ENCODE results near the gene ASB11. TPM values are rescaled to one million over a fixed set of nuclear protein-coding genes. Genes with fewer than 3 reads are reported as not detected.

Gene ASB11
- polyA plus RNA-seq, 1 donor (not counting 4 experiments of a cell fraction or from before 2014, with no cell fraction given): not detected

DNA sequence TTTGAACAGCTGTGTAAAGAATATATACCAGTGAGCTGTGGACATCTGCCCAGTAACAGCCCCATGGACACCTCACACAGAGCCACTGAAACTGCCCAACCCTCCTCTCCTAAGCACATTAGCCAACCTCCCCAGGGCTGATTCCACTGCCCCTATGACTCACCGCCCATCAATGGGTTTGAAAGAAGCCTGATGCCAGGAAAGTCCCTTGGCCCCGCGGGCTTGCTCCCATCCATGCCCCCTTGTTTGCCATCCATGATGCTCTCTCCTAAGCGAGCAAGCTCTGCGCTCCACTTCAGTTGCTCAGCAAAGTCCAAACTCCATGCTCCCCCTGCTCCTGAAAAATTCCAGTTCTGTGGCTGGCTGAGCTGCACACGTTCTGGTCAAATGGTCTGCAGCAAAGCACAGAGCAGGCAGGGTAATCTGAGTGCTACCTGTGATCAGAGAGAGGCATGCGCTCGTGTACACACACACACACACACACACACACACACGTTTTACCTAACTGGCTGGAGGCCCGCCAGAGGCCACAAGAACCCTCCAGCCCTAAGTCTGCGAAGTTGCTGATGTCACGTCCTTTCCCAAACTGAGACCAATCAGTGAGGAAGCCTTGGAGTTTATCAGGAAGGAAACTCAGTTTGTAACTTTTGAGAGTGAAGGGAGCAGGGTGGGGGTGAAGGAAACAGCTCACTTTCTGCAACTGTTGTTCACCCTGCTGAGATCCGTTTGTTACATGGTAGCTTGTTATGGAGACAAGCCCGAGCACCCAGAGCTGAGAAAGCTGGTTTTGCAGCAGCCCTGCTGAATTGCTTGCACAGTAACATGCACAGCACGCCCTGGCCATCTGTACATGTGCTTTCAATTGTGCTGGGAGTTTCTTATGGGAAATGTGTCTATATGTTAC lies 45.6 kb downstream of the ASB11 start, which contains the start of gene ASB9:
Gene ASB9 (minus strand): TSS at position 466 of the 904 bp plus-strand sequence. CDS start 209 bp downstream, at position 257.
- TF ChIP-seq, protein P1, sequence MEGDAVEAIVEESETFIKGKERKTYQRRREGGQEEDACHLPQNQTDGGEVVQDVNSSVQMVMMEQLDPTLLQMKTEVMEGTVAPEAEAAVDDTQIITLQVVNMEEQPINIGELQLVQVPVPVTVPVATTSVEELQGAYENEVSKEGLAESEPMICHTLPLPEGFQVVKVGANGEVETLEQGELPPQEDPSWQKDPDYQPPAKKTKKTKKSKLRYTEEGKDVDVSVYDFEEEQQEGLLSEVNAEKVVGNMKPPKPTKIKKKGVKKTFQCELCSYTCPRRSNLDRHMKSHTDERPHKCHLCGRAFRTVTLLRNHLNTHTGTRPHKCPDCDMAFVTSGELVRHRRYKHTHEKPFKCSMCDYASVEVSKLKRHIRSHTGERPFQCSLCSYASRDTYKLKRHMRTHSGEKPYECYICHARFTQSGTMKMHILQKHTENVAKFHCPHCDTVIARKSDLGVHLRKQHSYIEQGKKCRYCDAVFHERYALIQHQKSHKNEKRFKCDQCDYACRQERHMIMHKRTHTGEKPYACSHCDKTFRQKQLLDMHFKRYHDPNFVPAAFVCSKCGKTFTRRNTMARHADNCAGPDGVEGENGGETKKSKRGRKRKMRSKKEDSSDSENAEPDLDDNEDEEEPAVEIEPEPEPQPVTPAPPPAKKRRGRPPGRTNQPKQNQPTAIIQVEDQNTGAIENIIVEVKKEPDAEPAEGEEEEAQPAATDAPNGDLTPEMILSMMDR (optimal IDR thresholded peaks at IDR 0.05 in 1 of 3, IDR thresholded peaks at IDR 0.05 in 1 of 3, conservative IDR thresholded peaks at IDR 0.05 in 1 of 3; ENCODE audit: extremely low read depth in 1 of 3, insufficient read depth in 2 of 3, low read length in 3 of 3): no peak
- no peak for TF ChIP-seq EZH2 (IDR thresholded peaks at IDR 0.05; ENCODE audit: low read length)
- peak within 1 kb of the TSS; percentile 82 for H2AFZ ChIP-seq (ENCODE audit: control insufficient read depth, low read length)
- H3K27ac ChIP-seq (ENCODE audit: control insufficient read depth, insufficient read depth, low read length): peak within 1 kb of the TSS; percentile 70
- H3K9me3 ChIP-seq (ENCODE audit: control insufficient read depth, low read depth, low read length): no peaks in the 10 kb centered on the region
- DNase-seq (ENCODE audit: low read depth, low spot score): peak; percentile 72
- dilution Hi-C loops (cut with MboI; ENCODE audit: extremely low pct_ligation_motif_present, low sequenced_read_pairs): no loop called here
- peak within 1 kb of the TSS; percentile 58 for H3K9ac ChIP-seq (ENCODE audit: control insufficient read depth, extremely low read depth, insufficient read depth, low read length)
- H3K4me3 ChIP-seq (ENCODE audit: control insufficient read depth in 2 of 3, extremely low read depth in 1 of 3, insufficient read depth in 2 of 3, low read depth in 1 of 3, low read length in 3 of 3): peak within 1 kb of the TSS in 1 of 3 experiments; percentile 21
- H3K4me2 ChIP-seq (ENCODE audit: control insufficient read depth, extremely low read depth, insufficient read depth, low read depth, low read length): peak within 1 kb of the TSS; percentile 71
- H3K9me1 ChIP-seq (ENCODE audit: control insufficient read depth, extremely low read depth, insufficient read depth, low read length): no peaks in the 10 kb centered on the region
- H3K79me2 ChIP-seq (ENCODE audit: control insufficient read depth, insufficient read depth, low read length): no peaks in the 10 kb centered on the region
- no peaks in the 10 kb centered on the region for H3K27me3 ChIP-seq (ENCODE audit: control insufficient read depth, extremely low read depth, insufficient read depth, low read length)
- H3K4me1 ChIP-seq (ENCODE audit: control insufficient read depth, extremely low read depth, insufficient read depth, low read length): peaks cover 10% of the 10 kb centered on the region
- H4K20me1 ChIP-seq (ENCODE audit: control insufficient read depth, extremely low read depth, insufficient read depth, low read length): no peaks in the 10 kb centered on the region
- H3K36me3 ChIP-seq (ENCODE audit: control insufficient read depth in 2 of 2, extremely low read depth in 1 of 2, insufficient read depth in 2 of 2, low read length in 2 of 2): no peaks in the 10 kb centered on the region
- FAIRE-seq: peak; percentile 63

DNA sequence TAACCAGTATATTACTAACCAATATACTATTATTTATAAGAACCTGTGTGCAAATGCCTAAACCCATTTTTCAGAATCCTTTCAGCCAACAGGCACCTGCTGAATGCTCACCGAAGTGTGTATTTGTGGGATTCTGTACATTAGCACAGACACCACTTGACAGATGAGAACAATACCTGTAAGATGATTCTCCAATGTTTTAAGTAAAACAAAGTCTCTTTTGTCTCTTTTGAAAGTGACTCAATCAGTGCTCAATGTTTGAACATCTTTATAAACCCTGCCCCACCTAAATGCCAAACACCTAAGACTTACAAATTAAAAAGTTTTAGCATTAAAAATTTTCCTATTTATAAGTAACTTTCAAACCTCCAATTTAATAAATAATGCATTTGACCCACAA lies 46.3 kb downstream of the ASB11 start:
- H3K36me3 ChIP-seq (ENCODE audit: control insufficient read depth in 2 of 2, extremely low read depth in 1 of 2, insufficient read depth in 2 of 2, low read length in 2 of 2): no peaks in the 10 kb centered on the region
- H3K27ac ChIP-seq (ENCODE audit: control insufficient read depth, insufficient read depth, low read length): peak overlapping the region; percentile 70
- FAIRE-seq (no peak), DNase-seq (ENCODE audit: low read depth, low spot score) (peak; percentile 9)
- H3K4me3 ChIP-seq (ENCODE audit: control insufficient read depth in 2 of 3, extremely low read depth in 1 of 3, insufficient read depth in 2 of 3, low read depth in 1 of 3, low read length in 3 of 3): no peak overlapping the region
- H3K9me1 ChIP-seq (ENCODE audit: control insufficient read depth, extremely low read depth, insufficient read depth, low read length): no peaks in the 10 kb centered on the region
- no peaks in the 10 kb centered on the region for H3K9me3 ChIP-seq (ENCODE audit: control insufficient read depth, low read depth, low read length)
- H3K4me2 ChIP-seq (ENCODE audit: control insufficient read depth, extremely low read depth, insufficient read depth, low read depth, low read length): peak overlapping the region; percentile 71
- no peaks in the 10 kb centered on the region for H3K27me3 ChIP-seq (ENCODE audit: control insufficient read depth, extremely low read depth, insufficient read depth, low read length)
- TF ChIP-seq, protein P1 (optimal IDR thresholded peaks at IDR 0.05 in 1 of 3, IDR thresholded peaks at IDR 0.05 in 1 of 3, conservative IDR thresholded peaks at IDR 0.05 in 1 of 3; ENCODE audit: extremely low read depth in 1 of 3, insufficient read depth in 2 of 3, low read length in 3 of 3): no peak
- TF ChIP-seq EZH2 (IDR thresholded peaks at IDR 0.05; ENCODE audit: low read length): no peak
- peaks cover 10% of the 10 kb centered on the region for H3K4me1 ChIP-seq (ENCODE audit: control insufficient read depth, extremely low read depth, insufficient read depth, low read length)
- no peak overlapping the region for H2AFZ ChIP-seq (ENCODE audit: control insufficient read depth, low read length)
- no peaks in the 10 kb centered on the region for H3K79me2 ChIP-seq (ENCODE audit: control insufficient read depth, insufficient read depth, low read length)
- no peak overlapping the region for H3K9ac ChIP-seq (ENCODE audit: control insufficient read depth, extremely low read depth, insufficient read depth, low read length)
- dilution Hi-C loops (cut with MboI; ENCODE audit: extremely low pct_ligation_motif_present, low sequenced_read_pairs): no loop called here
- H4K20me1 ChIP-seq (ENCODE audit: control insufficient read depth, extremely low read depth, insufficient read depth, low read length): no peaks in the 10 kb centered on the region
